ENCODE results near the gene STUM. TPM values are rescaled to one million over a fixed set of nuclear protein-coding genes. Genes with fewer than 3 reads are reported as not detected.
A peak's percentile ranks its signal among the peaks of the same experiment; 100 is the strongest.

The STUM gene
- total RNA-seq, 1 experiment from 2014 or later: 0.11 TPM

DNA sequence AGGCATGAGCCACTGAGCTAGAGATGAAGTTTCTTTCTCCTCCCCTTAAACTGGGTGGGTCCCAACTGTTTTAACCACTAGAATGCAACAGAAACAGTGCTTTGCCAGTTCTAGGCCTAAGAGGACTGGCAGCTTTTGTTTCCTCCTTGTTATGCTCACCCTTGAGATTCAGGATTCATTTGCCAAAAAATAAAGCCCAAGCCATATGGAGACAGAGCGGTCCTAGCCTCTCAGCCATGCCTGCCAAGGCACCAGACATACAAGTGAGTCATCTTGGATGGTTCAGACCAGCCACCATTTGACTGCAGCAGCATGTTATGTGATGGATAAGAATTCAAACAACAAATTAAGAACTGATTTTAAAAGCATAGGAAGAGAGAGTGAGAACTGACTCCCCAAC lies 38.1 kb upstream of the STUM start:
- no peaks in the 10 kb centered on the region for H3K4me1 ChIP-seq (ENCODE audit: insufficient read depth, low read length)
- H2BK15ac ChIP-seq (ENCODE audit: low read depth, low read length): no peak overlapping the region
- no peak overlapping the region for H3K4me3 Mint-ChIP-seq
- H3K27me3 ChIP-seq (ENCODE audit: insufficient read depth, low read length): no peaks in the 10 kb centered on the region; the same call in 1 of the 2 replicates
- no peak overlapping the region for H3K23ac ChIP-seq (ENCODE audit: insufficient read length, low read depth, low read length)
- H2BK12ac ChIP-seq (ENCODE audit: insufficient read length, low read depth, low read length): no peak overlapping the region
- no peak overlapping the region for H2BK120ac ChIP-seq (ENCODE audit: low read depth, low read length, poor library complexity, severe bottlenecking)
- H3K9me3 ChIP-seq (ENCODE audit: control insufficient read depth, low read depth, low read length): no peaks in the 10 kb centered on the region
- H3K36me3 Mint-ChIP-seq (ENCODE audit: insufficient read depth in 1 of 3, low read depth in 3 of 3): no peaks in the 10 kb centered on the region
- H4K8ac ChIP-seq (replicated peaks; ENCODE audit: insufficient read length, low read depth, low read length): no peak overlapping the region
- no peaks in the 10 kb centered on the region for H4K20me1 ChIP-seq (ENCODE audit: control insufficient read depth, insufficient read depth, insufficient read length)
- H3K56ac ChIP-seq (ENCODE audit: insufficient read length, low read depth, low read length): no peak overlapping the region
- no peaks in the 10 kb centered on the region for H3K23me2 ChIP-seq (ENCODE audit: insufficient read length, low read depth, low read length, poor library complexity, severe bottlenecking)
- no peak overlapping the region for H3K27ac ChIP-seq (ENCODE audit: insufficient read length, low read depth, low read length)
- H3K79me1 ChIP-seq (ENCODE audit: insufficient read depth, low read depth, low read length, poor library complexity, severe bottlenecking): no peaks in the 10 kb centered on the region
- no peak overlapping the region for H3K27ac Mint-ChIP-seq
- TF ChIP-seq, protein P1, sequence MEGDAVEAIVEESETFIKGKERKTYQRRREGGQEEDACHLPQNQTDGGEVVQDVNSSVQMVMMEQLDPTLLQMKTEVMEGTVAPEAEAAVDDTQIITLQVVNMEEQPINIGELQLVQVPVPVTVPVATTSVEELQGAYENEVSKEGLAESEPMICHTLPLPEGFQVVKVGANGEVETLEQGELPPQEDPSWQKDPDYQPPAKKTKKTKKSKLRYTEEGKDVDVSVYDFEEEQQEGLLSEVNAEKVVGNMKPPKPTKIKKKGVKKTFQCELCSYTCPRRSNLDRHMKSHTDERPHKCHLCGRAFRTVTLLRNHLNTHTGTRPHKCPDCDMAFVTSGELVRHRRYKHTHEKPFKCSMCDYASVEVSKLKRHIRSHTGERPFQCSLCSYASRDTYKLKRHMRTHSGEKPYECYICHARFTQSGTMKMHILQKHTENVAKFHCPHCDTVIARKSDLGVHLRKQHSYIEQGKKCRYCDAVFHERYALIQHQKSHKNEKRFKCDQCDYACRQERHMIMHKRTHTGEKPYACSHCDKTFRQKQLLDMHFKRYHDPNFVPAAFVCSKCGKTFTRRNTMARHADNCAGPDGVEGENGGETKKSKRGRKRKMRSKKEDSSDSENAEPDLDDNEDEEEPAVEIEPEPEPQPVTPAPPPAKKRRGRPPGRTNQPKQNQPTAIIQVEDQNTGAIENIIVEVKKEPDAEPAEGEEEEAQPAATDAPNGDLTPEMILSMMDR (conservative IDR thresholded peaks at IDR 0.05): no peak
- no peak overlapping the region for H2BK20ac ChIP-seq (ENCODE audit: low read depth, low read length, poor library complexity, severe bottlenecking)
- H3K9ac ChIP-seq (ENCODE audit: extremely low read depth, insufficient read length, low read length): no peak overlapping the region
- DNase-seq: peak; percentile 6
- no peaks in the 10 kb centered on the region for H3K4me1 Mint-ChIP-seq
- no peak overlapping the region for H4K5ac ChIP-seq (ENCODE audit: insufficient read length, low read depth, low read length)
- H4K91ac ChIP-seq (ENCODE audit: insufficient read length, low read depth, low read length): no peak overlapping the region
- no peak overlapping the region for H3K14ac ChIP-seq (ENCODE audit: insufficient read depth, low read length)
- H3K18ac ChIP-seq (ENCODE audit: insufficient read length, low read depth, low read length): no peak overlapping the region
- WGBS (ENCODE audit: extremely low coverage, insufficient read length, low lambda C conversion rate): no CpG with 5 or more reads among the region's 1 CpG
- H3K9me3 Mint-ChIP-seq: no peaks in the 10 kb centered on the region; a peak in 1 of 5 replicates
- H2AK5ac ChIP-seq (ENCODE audit: insufficient read length, low read length): no peak overlapping the region
- no peak overlapping the region for H3T11ph ChIP-seq (ENCODE audit: low read length)
- no peak overlapping the region for H3K4ac ChIP-seq (ENCODE audit: low read depth, low read length)
- H3K27me3 Mint-ChIP-seq (ENCODE audit: low read depth): peaks cover 64% of the 10 kb centered on the region
- no peak overlapping the region for H2AFZ ChIP-seq (ENCODE audit: low read length)
- H3K4me2 ChIP-seq (ENCODE audit: insufficient read depth, insufficient read length, low read length): no peak overlapping the region
- H2BK5ac ChIP-seq (ENCODE audit: insufficient read length, low read length): no peak overlapping the region
- H3K79me2 ChIP-seq (ENCODE audit: insufficient read depth, low read length): no peaks in the 10 kb centered on the region

Measured in H9 (cell line).